ENCODE measurements around the gene ST7. TPM values are rescaled to one million over a fixed set of nuclear protein-coding genes. Genes with fewer than 3 reads are reported as not detected.

The ST7 gene
- total and polyA plus RNA-seq, 2 donors (not counting 1 experiment from before 2014, with no cell fraction given): 2.3 to 4.6 TPM

DNA sequence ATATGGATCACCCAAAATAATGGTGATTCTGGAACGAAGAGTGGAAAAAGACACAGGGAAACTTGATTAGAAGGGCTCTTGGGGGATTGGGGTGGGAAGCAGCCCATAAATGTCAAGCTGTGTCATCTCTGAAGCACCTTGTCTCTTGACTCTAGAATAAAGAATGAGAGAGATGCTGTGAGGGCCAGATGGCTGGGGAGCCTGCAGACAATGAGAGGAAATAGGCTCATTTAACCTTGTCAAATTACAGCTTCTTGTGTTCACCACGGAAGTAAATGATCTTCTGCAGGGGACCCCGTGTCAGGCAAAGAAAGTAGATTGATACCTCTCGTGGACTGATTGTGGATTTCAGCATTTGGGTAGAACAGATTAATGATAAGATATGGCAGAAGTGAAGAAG lies 159.3 kb downstream of the ST7 start:
- intact Hi-C loops (cut with micrococcal nuclease): no loop called here
- no peaks in the 10 kb centered on the region for H3K27me3 Mint-ChIP-seq
- no peak for ATAC-seq (ENCODE audit: low read depth)
- DNase-seq: no peak
- peaks cover 13% of the 10 kb centered on the region for H3K4me1 Mint-ChIP-seq
- Histone ChIP-seq H3K4me1 (ENCODE audit: control insufficient read depth in 2 of 2, insufficient read depth in 2 of 2, low read length in 2 of 2) (peaks cover 11% of the 10 kb centered on the region in 2 donors), H3K36me3 (replicated peaks in 1 of 2; ENCODE audit: control extremely low read depth in 1 of 2, control insufficient read depth in 1 of 2, extremely low read depth in 1 of 2, insufficient read depth in 2 of 2, low read length in 1 of 2) (no peaks in the 10 kb centered on the region), H3K27ac (ENCODE audit: low read length in 2 of 2) (no peak overlapping the region), H4K20me1 (ENCODE audit: control insufficient read depth, insufficient read depth, low read length, poor library complexity, severe bottlenecking) (no peaks in the 10 kb centered on the region), H3K9ac (ENCODE audit: low read length) (no peak overlapping the region), H3K4me2 (replicated peaks; ENCODE audit: low read depth, low read length, poor library complexity, severe bottlenecking) (no peak overlapping the region), H3K79me2 (ENCODE audit: control insufficient read depth, insufficient read depth, low read length) (no peaks in the 10 kb centered on the region), H3K9me3 (ENCODE audit: control extremely low read depth in 1 of 3, control insufficient read depth in 2 of 3, insufficient read depth in 1 of 3, low read length in 2 of 3) (no peaks in the 10 kb centered on the region), H3K27me3 (replicated peaks in 1 of 4; ENCODE audit: control extremely low read depth in 1 of 4, control insufficient read depth in 3 of 4, insufficient read depth in 4 of 4, low read length in 3 of 4) (no peaks in the 10 kb centered on the region), H3K4me3 (ENCODE audit: control extremely low read depth in 1 of 5, extremely low read depth in 1 of 5, insufficient read depth in 1 of 5, low read depth in 2 of 5, low read length in 4 of 5) (no peak overlapping the region), H2AFZ (ENCODE audit: insufficient read depth, low read depth, low read length, poor library complexity, severe bottlenecking) (no peak overlapping the region)
- H3K27ac Mint-ChIP-seq: no peak overlapping the region
- WGBS (ENCODE audit: insufficient coverage): 89% methylated on average over 3 of the region's 4 CpGs
- POLR2A ChIA-PET: no interaction called here
- TF ChIP-seq EZH2 (IDR thresholded peaks at IDR 0.05; ENCODE audit: borderline replicate concordance, insufficient read depth, low read depth, low read length, poor library complexity, severe bottlenecking): no peak
- no peak for TF ChIP-seq CTCF (IDR thresholded peaks at IDR 0.05)
- H3K4me3 Mint-ChIP-seq: no peak overlapping the region
- peaks cover 4% of the 10 kb centered on the region for H3K9me3 Mint-ChIP-seq (ENCODE audit: insufficient read depth)
- CTCF ChIA-PET: interaction anchor here (0.8 to 1.3 kb wide), 3 partner anchors 12 to 128 kb away, joined by 3 read pairs; no protein-coding TSS in a partner anchor

- 100% methylated on average over 1 of the region's 4 CpGs for WGBS (ENCODE audit: insufficient coverage)
- Mint-ChIP-seq H3K4me1 (peaks cover 13% of the 10 kb centered on the region), H3K9me3 (ENCODE audit: insufficient read depth) (peaks cover 3% of the 10 kb centered on the region), H3K27ac (no peak overlapping the region), H3K27me3 (no peaks in the 10 kb centered on the region), H3K4me3 (no peak overlapping the region)
- intact Hi-C loops (cut with micrococcal nuclease): no loop called here
- ChIA-PET CTCF (interaction anchor here (1.4 kb wide), 1 partner anchor 14 kb away, joined by 11 read pairs; no protein-coding TSS in a partner anchor), POLR2A (no interaction called here)
- H4K20me1 ChIP-seq (ENCODE audit: control insufficient read depth, insufficient read depth, low read length, poor library complexity, severe bottlenecking): no peaks in the 10 kb centered on the region
- no peaks in the 10 kb centered on the region for H3K27me3 ChIP-seq (replicated peaks in 1 of 4; ENCODE audit: control extremely low read depth in 1 of 4, control insufficient read depth in 3 of 4, insufficient read depth in 4 of 4, low read length in 3 of 4)
- H3K27ac ChIP-seq (ENCODE audit: low read length in 2 of 2): no peak overlapping the region
- no peaks in the 10 kb centered on the region for H3K9me3 ChIP-seq (ENCODE audit: control extremely low read depth in 1 of 3, control insufficient read depth in 2 of 3, insufficient read depth in 1 of 3, low read length in 2 of 3)
- H3K9ac ChIP-seq (ENCODE audit: low read length): no peak overlapping the region
- H3K4me3 ChIP-seq (ENCODE audit: control extremely low read depth in 1 of 5, extremely low read depth in 1 of 5, insufficient read depth in 1 of 5, low read depth in 2 of 5, low read length in 4 of 5): no peak overlapping the region
- no peaks in the 10 kb centered on the region for H3K79me2 ChIP-seq (ENCODE audit: control insufficient read depth, insufficient read depth, low read length)
- no peak overlapping the region for H3K4me2 ChIP-seq (replicated peaks; ENCODE audit: low read depth, low read length, poor library complexity, severe bottlenecking)
- H3K4me1 ChIP-seq (ENCODE audit: control insufficient read depth in 2 of 2, insufficient read depth in 2 of 2, low read length in 2 of 2): peaks cover 11% of the 10 kb centered on the region in 2 donors
- H3K36me3 ChIP-seq (replicated peaks in 1 of 2; ENCODE audit: control extremely low read depth in 1 of 2, control insufficient read depth in 1 of 2, extremely low read depth in 1 of 2, insufficient read depth in 2 of 2, low read length in 1 of 2): no peaks in the 10 kb centered on the region
- TF ChIP-seq CTCF (IDR thresholded peaks at IDR 0.05) (no peak), EZH2 (IDR thresholded peaks at IDR 0.05; ENCODE audit: borderline replicate concordance, insufficient read depth, low read depth, low read length, poor library complexity, severe bottlenecking) (no peak)
- DNase-seq (no peak), ATAC-seq (ENCODE audit: low read depth) (no peak)
- H2AFZ ChIP-seq (ENCODE audit: insufficient read depth, low read depth, low read length, poor library complexity, severe bottlenecking): no peak overlapping the region
These were observed 160.6 kb downstream of the ST7 start for GRCh38 chr7:117113871-117114270.
